Erythroblast (primary cell): Measurements from ENCODE around the gene EEFSEC.

ENCODE experiments used
- GATA1 ChIP-seq: IDR thresholded peaks from 2 replicates; pipeline ENCODE4 v1.6.1; 2011; ENCODE audit warnings: low read depth, mild to moderate bottlenecking, control low read depth, low read length, moderate library complexity
- POLR2A ChIP-seq: IDR thresholded peaks from 2 replicates; pipeline ENCODE4 v1.6.1; 2011; ENCODE audit warnings: mild to moderate bottlenecking, low read length

GRCh38 chr3:128176276-128176833 lies 23.1 kb downstream of the EEFSEC start:
- TF ChIP-seq POLR2A: no peak
- TF ChIP-seq GATA1: no peak
